ENCODE data around the gene ASB13. TPM values are rescaled to one million over a fixed set of nuclear protein-coding genes. Genes with fewer than 3 reads are reported as not detected.

Gene ASB13
- total and polyA plus RNA-seq, 10 of the 15 experiments (the other 5 are each of a cell fraction or from before 2014, with no cell fraction given) = 0.02 to 0.59 (median 0.10) TPM; not detected in 2

DNA sequence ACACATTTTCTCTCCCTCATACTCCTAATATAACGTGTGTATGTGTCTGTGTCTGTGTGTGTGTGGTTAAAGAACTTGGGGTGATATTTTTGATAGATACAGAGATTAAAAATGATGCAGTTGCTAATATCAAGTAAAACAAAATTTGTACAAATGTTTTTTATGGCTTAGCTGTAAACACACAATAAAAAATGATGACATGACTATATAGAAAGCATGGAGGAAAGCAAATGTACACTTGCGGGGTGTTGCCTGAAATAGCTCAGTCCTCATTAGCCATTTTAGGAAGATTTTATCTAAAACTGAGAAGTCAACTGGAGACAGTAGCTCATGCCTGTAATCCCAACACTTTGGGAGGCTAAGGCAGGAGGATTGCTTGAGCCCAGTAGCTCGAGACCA is 12.6 kb upstream of the ASB13 start:
- Histone ChIP-seq H3K36me3 (ENCODE audit: control insufficient read depth in 2 of 2, insufficient read depth in 2 of 2, low read length in 1 of 2) (no peaks in the 10 kb centered on the region), H3K27me3 (replicated peaks in 1 of 2; ENCODE audit: control insufficient read depth in 2 of 2, insufficient read depth in 2 of 2, low read length in 1 of 2) (peaks cover 0 to 3% of the 10 kb centered on the region in 2 experiments; a peak in 1 of 4 replicates), H4K20me1 (ENCODE audit: control insufficient read depth, insufficient read depth) (no peaks in the 10 kb centered on the region), H3K27ac (ENCODE audit: control insufficient read depth, insufficient read depth) (no peak overlapping the region), H3K4me2 (ENCODE audit: control insufficient read depth, insufficient read depth) (no peak overlapping the region), H2AFZ (ENCODE audit: control insufficient read depth, low read depth, low read length) (no peak overlapping the region), H3K9me3 (replicated peaks; ENCODE audit: control insufficient read depth, insufficient read depth, low read length) (no peaks in the 10 kb centered on the region; the same call in 1 of the 3 replicates), H3K4me1 (ENCODE audit: control insufficient read depth, insufficient read depth, low read length) (peaks cover 3% of the 10 kb centered on the region; the same call in 1 of the 2 replicates), H3K9ac (ENCODE audit: control insufficient read depth, insufficient read depth, low read length) (no peak overlapping the region), H3K4me3 (no peak overlapping the region), H3K79me2 (ENCODE audit: control insufficient read depth, insufficient read depth, low read length) (no peaks in the 10 kb centered on the region)
- ChIA-PET RAD21 (ENCODE audit: unreplicated experiment) (interaction anchor here (1.1 kb wide), 1 partner anchor 14 kb away, joined by 3 read pairs; no protein-coding TSS in a partner anchor), CTCF (interaction anchor here (1.2 to 1.7 kb wide), 3 partner anchors 9 to 56 kb away, joined by 3 to 6 read pairs (median 4); no protein-coding TSS in a partner anchor), SMC1A (ENCODE audit: uncharacterized antibody, unreplicated experiment) (interaction anchor here (0.8 to 1.2 kb wide), 2 partner anchors 196 to 238 kb away, joined by 3 read pairs; no protein-coding TSS in a partner anchor), POLR2A (no interaction called here)
- DNase-seq (ENCODE audit: low read depth, low spot score) (no peak), ATAC-seq (no peak), FAIRE-seq (no peak)
- TF ChIP-seq, protein P1, sequence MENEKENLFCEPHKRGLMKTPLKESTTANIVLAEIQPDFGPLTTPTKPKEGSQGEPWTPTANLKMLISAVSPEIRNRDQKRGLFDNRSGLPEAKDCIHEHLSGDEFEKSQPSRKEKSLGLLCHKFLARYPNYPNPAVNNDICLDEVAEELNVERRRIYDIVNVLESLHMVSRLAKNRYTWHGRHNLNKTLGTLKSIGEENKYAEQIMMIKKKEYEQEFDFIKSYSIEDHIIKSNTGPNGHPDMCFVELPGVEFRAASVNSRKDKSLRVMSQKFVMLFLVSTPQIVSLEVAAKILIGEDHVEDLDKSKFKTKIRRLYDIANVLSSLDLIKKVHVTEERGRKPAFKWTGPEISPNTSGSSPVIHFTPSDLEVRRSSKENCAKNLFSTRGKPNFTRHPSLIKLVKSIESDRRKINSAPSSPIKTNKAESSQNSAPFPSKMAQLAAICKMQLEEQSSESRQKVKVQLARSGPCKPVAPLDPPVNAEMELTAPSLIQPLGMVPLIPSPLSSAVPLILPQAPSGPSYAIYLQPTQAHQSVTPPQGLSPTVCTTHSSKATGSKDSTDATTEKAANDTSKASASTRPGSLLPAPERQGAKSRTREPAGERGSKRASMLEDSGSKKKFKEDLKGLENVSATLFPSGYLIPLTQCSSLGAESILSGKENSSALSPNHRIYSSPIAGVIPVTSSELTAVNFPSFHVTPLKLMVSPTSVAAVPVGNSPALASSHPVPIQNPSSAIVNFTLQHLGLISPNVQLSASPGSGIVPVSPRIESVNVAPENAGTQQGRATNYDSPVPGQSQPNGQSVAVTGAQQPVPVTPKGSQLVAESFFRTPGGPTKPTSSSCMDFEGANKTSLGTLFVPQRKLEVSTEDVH (IDR thresholded peaks at IDR 0.05; ENCODE audit: low read depth, partially characterized antibody) = no peak
- no peak for TF ChIP-seq KLF5 (IDR thresholded peaks at IDR 0.05; ENCODE audit: partially characterized antibody)
- no peak for TF ChIP-seq NRF1 (conservative IDR thresholded peaks at IDR 0.05; ENCODE audit: low read depth, low read length)
- 38% methylated on average over 3 of the region's 3 CpGs for WGBS (ENCODE audit: insufficient coverage, insufficient replicate concordance, low lambda C conversion rate, missing lambda C conversion rate)
- no TSS peak for BruUV-seq (replicated peaks)
- in situ Hi-C loops (cut with MboI) = no loop called here
- intact Hi-C loops (cut with micrococcal nuclease; ENCODE audit: unreplicated experiment) = no loop called here
